HG02588 (cell line): ENCODE results near the gene RGS11.
"Not testable (repeated sequence)": the region's sequence is repeated elsewhere in the genome, so short reads cannot be mapped to it uniquely, and the experiment has no call there.

Experiments used
- ATAC-seq: cut with Tn5 transposase; IDR thresholded peaks from one replicate; pipeline ENCODE4 v1.9.1; 2021; ENCODE audit warnings: mild to moderate bottlenecking, moderate library complexity; ENCODE audit not compliant: unreplicated experiment

The RGS11 gene

GRCh38 chr16:234468-235305 lies 41.1 kb downstream of the RGS11 start, which contains the start of gene FAM234A:
Gene FAM234A, plus strand, starts transcription at chr16:234821. Its CDS starts 19,593 bp downstream, at chr16:254414.
- ATAC-seq: peak; percentile 86

GRCh38 chr16:230949-231348 lies 44.8 kb downstream of the RGS11 start:
- ATAC-seq: no peak

- ATAC-seq: not testable (repeated sequence)
Observed at GRCh38 chr16:230351-230750, 45.4 kb downstream of the RGS11 start.

GRCh38 chr16:229731-230281 lies 45.9 kb downstream of the RGS11 start:
- no peak for ATAC-seq

GRCh38 chr16:228852-229730 lies 46.7 kb downstream of the RGS11 start, which contains the start of gene LUC7L:
Gene LUC7L, minus strand, starts transcription at chr16:229449. Its CDS starts 110 bp downstream, at chr16:229339.
- ATAC-seq: peak; percentile 84

DNA sequence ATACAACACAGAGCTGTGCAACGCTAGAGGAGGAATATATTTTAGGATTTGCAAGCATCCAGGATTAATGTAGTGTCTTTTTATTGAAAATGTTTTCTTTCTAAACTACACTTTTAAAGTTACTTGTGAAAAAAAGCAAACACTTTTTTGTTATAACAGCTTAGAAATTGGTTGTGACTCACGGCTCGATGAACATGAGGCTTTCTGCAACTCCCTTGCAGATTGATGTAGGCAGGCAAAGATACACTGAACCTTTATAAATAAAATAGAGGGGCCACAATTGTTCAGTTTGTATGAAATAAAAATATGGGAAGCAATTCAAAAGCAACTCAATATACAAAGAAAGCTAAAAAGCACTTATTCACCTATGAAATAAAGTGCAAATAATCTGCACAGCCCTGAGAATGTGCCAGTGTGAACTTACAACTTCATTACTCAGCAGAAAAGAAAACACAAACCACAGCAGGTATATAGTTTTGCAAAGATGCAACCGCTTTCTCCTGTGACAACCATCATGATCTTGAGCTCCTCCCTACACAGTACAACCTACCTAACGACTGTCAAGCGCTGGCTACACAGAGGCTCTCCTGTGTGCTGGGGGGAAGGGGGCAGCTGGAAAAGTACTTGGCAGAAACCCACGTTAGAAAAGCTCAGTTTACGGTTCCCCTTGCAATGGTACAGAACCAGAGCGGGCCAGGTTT lies 47.4 kb downstream of the RGS11 start:
- ATAC-seq: peak; percentile 5

DNA sequence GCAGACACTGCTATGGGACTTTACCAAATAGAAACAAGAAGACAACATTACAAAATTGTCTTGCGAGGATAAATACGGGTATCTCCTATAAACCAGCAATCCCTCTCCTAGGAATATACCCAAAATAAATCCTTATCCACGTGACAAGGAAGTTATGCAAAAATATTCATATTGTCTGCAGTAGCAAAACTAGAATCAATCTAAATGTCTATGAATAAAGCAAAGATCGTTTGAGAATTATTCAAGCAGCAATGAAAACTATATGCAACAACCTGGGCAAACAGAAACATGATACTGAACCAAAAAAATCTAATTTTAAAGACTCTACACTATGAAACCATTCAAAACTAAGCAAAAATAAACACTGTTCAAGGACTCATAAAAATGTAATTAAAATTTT lies 55.7 kb downstream of the RGS11 start:
- ATAC-seq: no peak
